Coronary artery (tissue), 2 donors: Measurements from ENCODE around the gene RNASE12.
"Not testable (repeated sequence)": the region's sequence is repeated elsewhere in the genome, so short reads cannot be mapped to it uniquely, and the experiment has no call there.

ENCODE experiments used
- DNase-seq: peaks from one replicate; pipeline ENCODE4 v3.0.0-alpha.2; 2017; ENCODE audit warnings: low spot score
- H3K27ac ChIP-seq, 2 donors: fragments of 200-600 bp; sonication (generic); one replicate each; pipeline ENCODE4 v1.5.1; 2016 to 2019
- H3K4me3 ChIP-seq: fragments of 200-600 bp; sonication (generic); 2 replicates; pipeline ENCODE4 v1.5.1; 2016; ENCODE audit warnings: mild to moderate bottlenecking, moderate library complexity
- TF ChIP-seq, protein P1 (sequence below): fragments of 200-600 bp; sonication (generic); IDR thresholded peaks from one replicate; pipeline ENCODE4 v1.5.1; 2019; ENCODE audit warnings: antibody characterized with exemption

Gene RNASE12

DNA sequence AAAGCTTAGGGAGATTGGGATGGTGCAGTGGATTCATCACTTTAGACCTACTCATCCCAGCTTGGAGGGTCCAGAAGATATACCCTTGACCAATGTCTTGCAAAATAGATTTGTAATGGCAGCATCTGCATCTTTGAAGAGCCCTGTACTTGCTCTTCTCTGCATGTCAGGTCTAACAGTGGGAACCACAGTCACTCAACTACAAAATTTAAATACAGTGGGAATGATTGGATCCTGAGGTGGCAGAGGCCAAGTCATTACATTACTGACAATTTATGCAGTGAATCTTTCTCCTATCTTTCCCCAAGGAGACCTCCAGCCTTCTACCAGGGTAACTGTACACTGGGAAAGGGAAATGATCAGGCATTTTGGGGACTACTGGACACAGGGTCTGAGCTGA lies 22.1 kb downstream of the RNASE12 start:
- Histone ChIP-seq H3K4me3 (no peak overlapping the region), H3K27ac (no peak overlapping the region)
- DNase-seq, result no peak
- TF ChIP-seq, protein P1, sequence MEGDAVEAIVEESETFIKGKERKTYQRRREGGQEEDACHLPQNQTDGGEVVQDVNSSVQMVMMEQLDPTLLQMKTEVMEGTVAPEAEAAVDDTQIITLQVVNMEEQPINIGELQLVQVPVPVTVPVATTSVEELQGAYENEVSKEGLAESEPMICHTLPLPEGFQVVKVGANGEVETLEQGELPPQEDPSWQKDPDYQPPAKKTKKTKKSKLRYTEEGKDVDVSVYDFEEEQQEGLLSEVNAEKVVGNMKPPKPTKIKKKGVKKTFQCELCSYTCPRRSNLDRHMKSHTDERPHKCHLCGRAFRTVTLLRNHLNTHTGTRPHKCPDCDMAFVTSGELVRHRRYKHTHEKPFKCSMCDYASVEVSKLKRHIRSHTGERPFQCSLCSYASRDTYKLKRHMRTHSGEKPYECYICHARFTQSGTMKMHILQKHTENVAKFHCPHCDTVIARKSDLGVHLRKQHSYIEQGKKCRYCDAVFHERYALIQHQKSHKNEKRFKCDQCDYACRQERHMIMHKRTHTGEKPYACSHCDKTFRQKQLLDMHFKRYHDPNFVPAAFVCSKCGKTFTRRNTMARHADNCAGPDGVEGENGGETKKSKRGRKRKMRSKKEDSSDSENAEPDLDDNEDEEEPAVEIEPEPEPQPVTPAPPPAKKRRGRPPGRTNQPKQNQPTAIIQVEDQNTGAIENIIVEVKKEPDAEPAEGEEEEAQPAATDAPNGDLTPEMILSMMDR, result no peak

DNA sequence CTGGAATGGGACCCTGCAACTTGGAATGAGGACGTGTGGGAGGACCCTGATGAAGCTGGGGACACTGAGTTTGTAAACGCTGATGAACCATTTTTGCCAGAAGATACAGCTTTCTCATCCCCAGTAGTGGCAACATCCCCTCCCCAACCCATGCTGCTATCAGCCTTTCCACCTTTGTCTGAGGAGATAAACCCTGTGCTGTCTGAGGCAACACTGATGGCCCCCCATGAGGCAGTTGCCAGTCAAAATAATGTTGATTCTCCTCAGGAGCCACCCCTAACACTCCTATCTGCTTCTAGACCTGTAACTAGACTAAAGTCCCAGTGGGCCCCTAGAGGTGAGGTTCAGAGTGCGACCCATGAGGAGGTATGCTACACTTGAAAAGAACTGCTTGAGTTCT lies 22.8 kb downstream of the RNASE12 start:
- TF ChIP-seq, protein P1, result no peak
- Histone ChIP-seq H3K27ac (no peak overlapping the region), H3K4me3 (no peak overlapping the region)
- DNase-seq, result no peak

DNA sequence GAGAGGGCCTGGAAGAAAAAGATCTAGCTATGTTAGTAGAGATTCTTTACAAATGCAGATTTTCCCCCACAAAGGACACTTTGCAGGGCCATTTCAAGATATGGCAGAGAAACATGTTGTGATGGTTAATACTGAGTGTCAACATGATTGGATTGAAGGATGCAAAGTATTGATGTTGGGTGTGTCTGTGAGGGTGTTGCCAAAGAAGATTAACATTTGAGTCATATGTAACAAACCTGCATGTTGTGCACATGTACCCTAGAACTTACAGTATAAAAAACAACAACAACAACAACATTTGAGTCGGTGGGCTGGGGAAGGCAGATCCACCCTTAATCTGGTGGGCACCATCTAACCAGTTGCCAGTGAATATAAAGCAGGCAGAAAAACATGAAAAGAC lies 24.0 kb downstream of the RNASE12 start:
- not testable (repeated sequence) for H3K4me3 ChIP-seq, DNase-seq, H3K27ac ChIP-seq

DNA sequence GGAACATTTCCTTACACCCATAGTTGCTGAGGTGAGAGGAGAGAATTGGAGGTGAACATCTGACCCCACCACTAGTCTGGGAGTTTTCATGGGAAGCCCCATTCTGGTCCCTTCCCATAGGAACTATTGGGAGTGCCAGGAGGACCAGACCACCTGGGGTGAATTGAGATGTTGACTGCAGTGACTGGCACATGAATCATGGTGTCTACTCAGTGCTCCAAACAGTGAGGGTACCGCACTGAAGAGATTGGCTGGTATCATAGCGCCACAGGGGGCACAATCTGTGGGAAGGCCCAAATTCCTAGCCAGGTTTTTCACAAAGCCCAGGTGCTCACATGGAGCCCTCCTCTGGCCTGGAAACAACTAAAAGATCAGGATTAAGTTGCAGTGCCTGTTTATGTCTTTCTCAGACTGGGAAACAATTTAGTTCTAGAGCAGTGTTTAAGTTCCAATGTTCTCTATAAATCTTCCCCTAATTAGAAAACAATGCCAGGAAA lies 26.6 kb downstream of the RNASE12 start:
- Histone ChIP-seq H3K27ac (no peak overlapping the region), H3K4me3 (no peak overlapping the region)
- TF ChIP-seq, protein P1, result no peak
- no peak for DNase-seq

DNA sequence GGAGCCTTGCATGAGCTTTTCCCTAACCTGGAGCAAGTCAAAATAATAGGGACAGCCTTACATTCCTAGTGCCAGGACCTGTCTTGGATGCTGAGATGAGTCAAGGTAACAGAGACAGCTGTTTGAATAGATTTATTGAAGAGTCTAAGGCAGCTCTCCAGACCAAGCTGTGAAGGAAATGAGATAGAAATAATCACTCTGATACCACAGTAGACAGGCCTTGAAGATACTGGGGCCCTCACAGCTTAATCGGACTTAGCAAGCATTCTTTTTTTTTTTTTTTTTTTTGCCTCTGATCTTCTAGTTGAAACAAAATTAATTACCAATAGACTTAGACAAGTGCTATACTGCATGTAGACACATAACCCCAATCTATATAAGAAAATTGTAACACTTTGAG lies 27.2 kb downstream of the RNASE12 start:
- no peak for DNase-seq
- no peak overlapping the region for H3K27ac ChIP-seq
- H3K4me3 ChIP-seq, result no peak overlapping the region
- TF ChIP-seq, protein P1, result no peak

DNA sequence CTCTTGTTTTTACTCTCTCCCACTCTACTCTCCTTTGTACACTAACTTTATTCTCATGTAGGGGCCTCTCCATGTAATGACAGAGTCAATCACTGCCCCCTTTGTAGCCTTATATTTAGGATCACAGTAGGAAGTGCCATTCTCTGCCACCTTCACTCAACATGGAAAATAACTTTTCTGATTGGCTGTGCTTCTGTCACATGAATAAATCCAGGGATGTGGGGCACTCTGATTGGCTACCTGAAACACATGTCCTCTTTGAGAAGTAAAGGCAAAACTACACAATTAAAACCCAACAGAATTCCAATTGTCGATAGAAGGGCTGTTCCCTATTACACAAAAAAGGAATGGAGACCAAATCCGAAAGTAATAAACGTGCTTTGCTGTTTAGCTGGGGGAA lies 30.2 kb downstream of the RNASE12 start, which contains the start of gene RNASE9:
RNASE9 (minus strand) TSS at position 87 of the 400 bp plus-strand sequence.
- TF ChIP-seq, protein P1, result no peak
- no peak for DNase-seq

DNA sequence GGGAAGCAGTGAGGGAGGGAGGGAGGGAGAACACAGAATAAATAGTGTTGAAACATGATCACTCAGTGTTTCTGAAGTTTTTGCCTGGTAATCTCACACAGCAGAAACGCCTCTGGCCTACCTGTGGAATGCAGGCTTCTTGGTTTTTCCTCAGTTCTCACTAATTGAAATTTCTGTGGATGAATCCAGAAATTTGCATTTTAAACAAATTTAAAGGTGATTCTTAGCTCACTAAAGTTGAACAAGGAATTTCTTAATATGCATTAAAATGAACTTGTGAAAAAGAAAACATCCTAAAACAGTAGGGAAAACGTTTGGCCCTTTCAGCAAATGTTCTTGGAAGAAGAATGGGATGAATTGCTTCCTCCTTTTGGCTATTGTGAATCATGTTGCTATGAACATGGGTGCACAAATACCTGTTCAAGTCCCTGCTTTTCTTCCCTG lies 31.7 kb downstream of the RNASE12 start:
- Histone ChIP-seq H3K27ac (no peak overlapping the region), H3K4me3 (no peak overlapping the region)
- TF ChIP-seq, protein P1, result no peak
- no peak for DNase-seq

More for the DNA sequence above, 30.2 kb downstream of the RNASE12 start, which contains the start of gene RNASE9:
- H3K27ac ChIP-seq, result no peak within 1 kb of the TSS
- no peak within 1 kb of the TSS for H3K4me3 ChIP-seq

DNA sequence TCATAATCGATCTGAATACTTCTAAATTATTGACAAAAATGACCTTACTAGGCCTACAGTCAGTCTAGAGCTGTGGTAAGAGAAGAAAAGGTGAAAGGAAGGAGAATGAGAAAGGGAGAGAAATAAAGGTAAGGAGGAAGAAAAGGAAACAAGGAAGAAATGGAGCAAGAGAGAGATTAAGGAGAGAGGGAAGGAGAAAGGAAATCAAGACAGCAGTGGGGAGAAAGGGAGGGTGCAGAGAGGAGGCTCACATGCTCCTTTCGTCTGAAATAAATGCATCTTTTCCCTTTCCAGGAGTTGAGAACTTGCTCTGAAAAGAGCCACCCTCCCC lies 34.0 kb downstream of the RNASE12 start:
- no peak for DNase-seq
- Histone ChIP-seq H3K27ac (no peak overlapping the region), H3K4me3 (no peak overlapping the region)
- TF ChIP-seq, protein P1, result no peak
